Measurements from ENCODE around the gene OTP.

DNA sequence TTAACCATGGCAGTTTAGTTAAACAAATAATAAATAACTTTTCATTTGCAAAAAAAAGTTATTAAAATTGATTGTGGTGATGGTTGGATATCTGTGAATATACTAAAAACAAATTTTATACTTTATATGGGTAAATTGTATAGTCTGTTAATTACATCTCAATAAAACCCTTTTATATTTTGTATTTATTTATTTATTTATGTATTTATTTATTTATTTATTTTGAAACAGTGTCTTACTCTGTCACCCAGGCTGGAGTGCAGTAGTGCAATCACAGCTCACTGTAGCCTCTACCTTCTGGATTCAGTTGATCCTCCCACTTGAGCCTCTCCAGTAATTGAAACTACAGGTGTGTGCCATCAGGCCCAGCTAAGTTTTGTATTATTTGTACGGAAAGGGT lies 52.4 kb downstream of the OTP start:
- TF ChIP-seq, protein P1, sequence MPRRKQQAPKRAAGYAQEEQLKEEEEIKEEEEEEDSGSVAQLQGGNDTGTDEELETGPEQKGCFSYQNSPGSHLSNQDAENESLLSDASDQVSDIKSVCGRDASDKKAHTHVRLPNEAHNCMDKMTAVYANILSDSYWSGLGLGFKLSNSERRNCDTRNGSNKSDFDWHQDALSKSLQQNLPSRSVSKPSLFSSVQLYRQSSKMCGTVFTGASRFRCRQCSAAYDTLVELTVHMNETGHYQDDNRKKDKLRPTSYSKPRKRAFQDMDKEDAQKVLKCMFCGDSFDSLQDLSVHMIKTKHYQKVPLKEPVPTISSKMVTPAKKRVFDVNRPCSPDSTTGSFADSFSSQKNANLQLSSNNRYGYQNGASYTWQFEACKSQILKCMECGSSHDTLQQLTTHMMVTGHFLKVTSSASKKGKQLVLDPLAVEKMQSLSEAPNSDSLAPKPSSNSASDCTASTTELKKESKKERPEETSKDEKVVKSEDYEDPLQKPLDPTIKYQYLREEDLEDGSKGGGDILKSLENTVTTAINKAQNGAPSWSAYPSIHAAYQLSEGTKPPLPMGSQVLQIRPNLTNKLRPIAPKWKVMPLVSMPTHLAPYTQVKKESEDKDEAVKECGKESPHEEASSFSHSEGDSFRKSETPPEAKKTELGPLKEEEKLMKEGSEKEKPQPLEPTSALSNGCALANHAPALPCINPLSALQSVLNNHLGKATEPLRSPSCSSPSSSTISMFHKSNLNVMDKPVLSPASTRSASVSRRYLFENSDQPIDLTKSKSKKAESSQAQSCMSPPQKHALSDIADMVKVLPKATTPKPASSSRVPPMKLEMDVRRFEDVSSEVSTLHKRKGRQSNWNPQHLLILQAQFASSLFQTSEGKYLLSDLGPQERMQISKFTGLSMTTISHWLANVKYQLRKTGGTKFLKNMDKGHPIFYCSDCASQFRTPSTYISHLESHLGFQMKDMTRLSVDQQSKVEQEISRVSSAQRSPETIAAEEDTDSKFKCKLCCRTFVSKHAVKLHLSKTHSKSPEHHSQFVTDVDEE (CRISPR knock-in tag; IDR thresholded peaks at IDR 0.05) = no peak
- TF ChIP-seq TOX (CRISPR knock-in tag; IDR thresholded peaks at IDR 0.05; ENCODE audit: borderline replicate concordance) = no peak
- no peak for TF ChIP-seq GLIS3 (CRISPR knock-in tag; IDR thresholded peaks at IDR 0.05)
- TF ChIP-seq ISL1 (CRISPR knock-in tag; IDR thresholded peaks at IDR 0.05) = no peak
- no peak for TF ChIP-seq RARB (CRISPR knock-in tag; IDR thresholded peaks at IDR 0.05)
- no peak for TF ChIP-seq SNAI2 (CRISPR knock-in tag; IDR thresholded peaks at IDR 0.05)
- TF ChIP-seq, protein P2, sequence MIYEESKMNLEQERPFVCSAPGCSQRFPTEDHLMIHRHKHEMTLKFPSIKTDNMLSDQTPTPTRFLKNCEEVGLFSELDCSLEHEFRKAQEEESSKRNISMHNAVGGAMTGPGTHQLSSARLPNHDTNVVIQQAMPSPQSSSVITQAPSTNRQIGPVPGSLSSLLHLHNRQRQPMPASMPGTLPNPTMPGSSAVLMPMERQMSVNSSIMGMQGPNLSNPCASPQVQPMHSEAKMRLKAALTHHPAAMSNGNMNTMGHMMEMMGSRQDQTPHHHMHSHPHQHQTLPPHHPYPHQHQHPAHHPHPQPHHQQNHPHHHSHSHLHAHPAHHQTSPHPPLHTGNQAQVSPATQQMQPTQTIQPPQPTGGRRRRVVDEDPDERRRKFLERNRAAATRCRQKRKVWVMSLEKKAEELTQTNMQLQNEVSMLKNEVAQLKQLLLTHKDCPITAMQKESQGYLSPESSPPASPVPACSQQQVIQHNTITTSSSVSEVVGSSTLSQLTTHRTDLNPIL (CRISPR knock-in tag; IDR thresholded peaks at IDR 0.05; ENCODE audit: low read depth) = no peak
- TF ChIP-seq ZNF565 (CRISPR knock-in tag; conservative IDR thresholded peaks at IDR 0.05; ENCODE audit: low read depth) = no peak
- TF ChIP-seq, protein P3, sequence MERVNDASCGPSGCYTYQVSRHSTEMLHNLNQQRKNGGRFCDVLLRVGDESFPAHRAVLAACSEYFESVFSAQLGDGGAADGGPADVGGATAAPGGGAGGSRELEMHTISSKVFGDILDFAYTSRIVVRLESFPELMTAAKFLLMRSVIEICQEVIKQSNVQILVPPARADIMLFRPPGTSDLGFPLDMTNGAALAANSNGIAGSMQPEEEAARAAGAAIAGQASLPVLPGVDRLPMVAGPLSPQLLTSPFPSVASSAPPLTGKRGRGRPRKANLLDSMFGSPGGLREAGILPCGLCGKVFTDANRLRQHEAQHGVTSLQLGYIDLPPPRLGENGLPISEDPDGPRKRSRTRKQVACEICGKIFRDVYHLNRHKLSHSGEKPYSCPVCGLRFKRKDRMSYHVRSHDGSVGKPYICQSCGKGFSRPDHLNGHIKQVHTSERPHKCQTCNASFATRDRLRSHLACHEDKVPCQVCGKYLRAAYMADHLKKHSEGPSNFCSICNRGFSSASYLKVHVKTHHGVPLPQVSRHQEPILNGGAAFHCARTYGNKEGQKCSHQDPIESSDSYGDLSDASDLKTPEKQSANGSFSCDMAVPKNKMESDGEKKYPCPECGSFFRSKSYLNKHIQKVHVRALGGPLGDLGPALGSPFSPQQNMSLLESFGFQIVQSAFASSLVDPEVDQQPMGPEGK (CRISPR knock-in tag; IDR thresholded peaks at IDR 0.05; ENCODE audit: borderline replicate concordance) = no peak
- no peak for TF ChIP-seq ZC3H10 (CRISPR knock-in tag; IDR thresholded peaks at IDR 0.05)

Measured in SK-N-SH treated with all-trans-retinoic acid at 6 μM for 48 hours (cell line).